Muscle of back (tissue), 13 donors: ENCODE results near the gene ZNF616. TPM values are rescaled to one million over a fixed set of nuclear protein-coding genes. Genes with fewer than 3 reads are reported as not detected.

Source experiments
- DNase-seq, 3 donors: peaks; one replicate each; pipeline versions ENCODE4 v3.0.0 to v3.0.0-alpha.2; 2013
- long read RNA-seq, 9 donors: transcript quantifications; one replicate each; lab custom pipeline, GENCODE V29; 2026
- polyA plus RNA-seq, 10 donors: library from polyadenylated mRNA; unstranded; fragments of 120-200 nt; gene quantifications; one replicate each; pipeline ENCODE4 v1.2.1, GENCODE V29; 2013; ENCODE audit not compliant: insufficient read length in 10 of 10

The ZNF616 gene
- 10 to 100 TPM in 5 of 10 donors, 1 to 10 TPM in 5; 7.3 to 12.8 (median 10.1) TPM for polyA plus RNA-seq
- long read RNA-seq, donor 1, full-length matches to known transcripts = 1 of 1 reads
- long read RNA-seq, donor 1, partial matches to known transcripts = 0 of 1 reads
- long read RNA-seq, donor 1, other reads (novel, unspliced or antisense) = 0 of 1 reads
- long read RNA-seq, donor 2, full-length matches to known transcripts = 1 of 1 reads
- long read RNA-seq, donor 2, partial matches to known transcripts = 0 of 1 reads
- long read RNA-seq, donor 2, other reads (novel, unspliced or antisense) = 0 of 1 reads
- long read RNA-seq, donor 3 = 0 reads
- long read RNA-seq, donor 4, full-length matches to known transcripts = 1 of 1 reads
- long read RNA-seq, donor 4, partial matches to known transcripts = 0 of 1 reads
- long read RNA-seq, donor 4, other reads (novel, unspliced or antisense) = 0 of 1 reads
- long read RNA-seq, donor 5, full-length matches to known transcripts = 1 of 1 reads
- long read RNA-seq, donor 5, partial matches to known transcripts = 0 of 1 reads
- long read RNA-seq, donor 5, other reads (novel, unspliced or antisense) = 0 of 1 reads
- long read RNA-seq, donor 6, full-length matches to known transcripts = 2 of 2 reads
- long read RNA-seq, donor 6, partial matches to known transcripts = 0 of 2 reads
- long read RNA-seq, donor 6, other reads (novel, unspliced or antisense) = 0 of 2 reads
- long read RNA-seq, donor 7, full-length matches to known transcripts = 2 of 2 reads
- long read RNA-seq, donor 7, partial matches to known transcripts = 0 of 2 reads
- long read RNA-seq, donor 7, other reads (novel, unspliced or antisense) = 0 of 2 reads
- long read RNA-seq, donor 8, partial matches to known transcripts = 0 of 1 reads
- long read RNA-seq, donor 8, other reads (novel, unspliced or antisense) = 0 of 1 reads
- long read RNA-seq, donor 9 = 0 reads

- DNase-seq = peak; percentile 96 to 98 (median 96)
Observed at GRCh38 chr19:52139252-52140031, at the start of gene ZNF616. Gene ZNF616, minus strand, starts transcription at chr19:52139938. Its CDS starts 9,426 bp downstream, at chr19:52130512.

- peak in 1 of 3 donors; percentile 87 for DNase-seq
Observed at GRCh38 chr19:52188822-52189734, 49.3 kb upstream of the ZNF616 start.

- DNase-seq = no peak
Observed at GRCh38 chr19:52187407-52187806, 47.7 kb upstream of the ZNF616 start.

GRCh38 chr19:52176574-52176973, 36.8 kb upstream of the ZNF616 start:
- DNase-seq = no peak

GRCh38 chr19:52172347-52172746, 32.6 kb upstream of the ZNF616 start:
- DNase-seq = no peak

- peak; percentile 73 to 91 (median 85) for DNase-seq
Observed at GRCh38 chr19:52171321-52172169, 31.8 kb upstream of the ZNF616 start, which contains the start of gene ZNF836. Gene ZNF836, minus strand, starts transcription at chr19:52171621. Its CDS starts 3,549 bp downstream, at chr19:52168072.

GRCh38 chr19:52170863-52171320, 31.2 kb upstream of the ZNF616 start:
- DNase-seq = no peak

GRCh38 chr19:52170304-52170703, 30.6 kb upstream of the ZNF616 start:
- peak in 1 of 3 donors; percentile 48 for DNase-seq

- DNase-seq = no peak
Observed at GRCh38 chr19:52155596-52156359, 16.0 kb upstream of the ZNF616 start.

GRCh38 chr19:52148256-52148655, 8.5 kb upstream of the ZNF616 start:
- DNase-seq = no peak

- DNase-seq = no peak
Observed at GRCh38 chr19:52142001-52142595, 2.4 kb upstream of the ZNF616 start.

- DNase-seq = no peak
Observed at GRCh38 chr19:52141203-52141602, 1.5 kb upstream of the ZNF616 start.

GRCh38 chr19:52140032-52140710, 433 bp upstream of the ZNF616 start:
- DNase-seq = no peak

- DNase-seq = no peak
Observed at GRCh38 chr19:52138983-52139251, 821 bp downstream of the ZNF616 start.

GRCh38 chr19:52138278-52138982, 1.3 kb downstream of the ZNF616 start:
- peak in 2 of 3 donors; percentile 22 to 42 for DNase-seq

GRCh38 chr19:52120286-52120685, 19.5 kb downstream of the ZNF616 start:
- DNase-seq = no peak

- DNase-seq = no peak
Observed at GRCh38 chr19:52115526-52116053, 24.1 kb downstream of the ZNF616 start.
